Measurements from ENCODE around the gene GRAMD1A. TPM values are rescaled to one million over a fixed set of nuclear protein-coding genes. Genes with fewer than 3 reads are reported as not detected.
"Not testable (repeated sequence)": the region's sequence is repeated elsewhere in the genome, so short reads cannot be mapped to it uniquely, and the experiment has no call there.

Gene GRAMD1A
- total RNA-seq, 2 donors from 2014 or later = 90.8 to 94.9 TPM

GRCh38 chr19:35011737-35012682 lies 11.9 kb downstream of the GRAMD1A start:
- Histone ChIP-seq H3K27me3 (no peaks in the 10 kb centered on the region), H3K27ac (peak overlapping the region in 1 of 4 donors; percentile 30), H3K4me1 (peaks cover 29% of the 10 kb centered on the region), H3K4me3 (no peak overlapping the region), H3K36me3 (replicated peaks in 1 of 2; ENCODE audit: insufficient read depth in 1 of 2, low read depth in 2 of 2) (peaks cover 8 to 22% of the 10 kb centered on the region in 2 donors), H3K9me3 (no peaks in the 10 kb centered on the region)
- intact Hi-C loops (cut with DNase I) = loop anchor here (2.0 kb wide), 1 partner anchor 37 kb away; no protein-coding TSS in a partner anchor
- no peak for DNase-seq
- 81 to 87% methylated on average over 6 to 18 of the region's 18 CpGs for WGBS, 2 donors
- TF ChIP-seq POLR2A (IDR thresholded peaks at IDR 0.05) (no peak), CTCF (IDR thresholded peaks at IDR 0.05) (no peak)
- ATAC-seq = no peak

- whole genome bisulfite sequencing, 2 donors = 55 to 56% methylated on average over 31 to 32 of the region's 32 CpGs
- no peaks in the 10 kb centered on the region for H3K27me3 ChIP-seq
- H3K4me1 ChIP-seq = peaks cover 17% of the 10 kb centered on the region
- no peaks in the 10 kb centered on the region for H3K9me3 ChIP-seq
- H3K36me3 ChIP-seq (replicated peaks in 1 of 2; ENCODE audit: insufficient read depth in 1 of 2, low read depth in 2 of 2) = peaks cover 8 to 22% of the 10 kb centered on the region in 2 donors
- H3K27ac ChIP-seq = peak overlapping the region in 1 of 4 donors; percentile 30
- intact Hi-C loops (cut with DNase I) = loop anchor here (2.0 kb wide), 1 partner anchor 38 kb away; no protein-coding TSS in a partner anchor
- peak; percentile 81 for ATAC-seq
- peak; percentile 75 to 79 (median 78) for DNase-seq
- peak; percentile 83 to 99 (median 95) for TF ChIP-seq CTCF (IDR thresholded peaks at IDR 0.05)
- TF ChIP-seq POLR2A (IDR thresholded peaks at IDR 0.05) = no peak
- H3K4me3 ChIP-seq = no peak overlapping the region
Observed at GRCh38 chr19:35013041-35013819, 13.1 kb downstream of the GRAMD1A start.

- intact Hi-C loops (cut with DNase I) = loop anchor here (2.0 kb wide), 1 partner anchor 39 kb away; no protein-coding TSS in a partner anchor
- no peak for ATAC-seq
- no peak overlapping the region for H3K4me3 ChIP-seq
- peaks cover 14% of the 10 kb centered on the region for H3K4me1 ChIP-seq
- WGBS, 2 donors = 75 to 93% methylated on average over 22 to 23 of the region's 23 CpGs
- no peak overlapping the region for H3K27ac ChIP-seq
- peak in 1 of 4 donors; percentile 43 for DNase-seq
- no peak for TF ChIP-seq CTCF (IDR thresholded peaks at IDR 0.05)
- H3K27me3 ChIP-seq = no peaks in the 10 kb centered on the region
- peaks cover 8 to 25% of the 10 kb centered on the region in 2 donors for H3K36me3 ChIP-seq (replicated peaks in 1 of 2; ENCODE audit: insufficient read depth in 1 of 2, low read depth in 2 of 2)
- no peaks in the 10 kb centered on the region for H3K9me3 ChIP-seq
Observed at GRCh38 chr19:35013820-35014754, 14.0 kb downstream of the GRAMD1A start.

- Histone ChIP-seq H3K4me1 (peaks cover 14% of the 10 kb centered on the region), H3K36me3 (replicated peaks in 1 of 2; ENCODE audit: insufficient read depth in 1 of 2, low read depth in 2 of 2) (peaks cover 13 to 28% of the 10 kb centered on the region in 2 donors)
- ATAC-seq; H3K27me3 ChIP-seq; H3K9me3 ChIP-seq; DNase-seq; H3K4me3 ChIP-seq; intact Hi-C loops (cut with DNase I); H3K27ac ChIP-seq: not testable (repeated sequence)
- WGBS, 2 donors = 80 to 86% methylated on average over 4 of the region's 4 CpGs
Observed at GRCh38 chr19:35014774-35015173, 14.7 kb downstream of the GRAMD1A start.

Data from body of pancreas (tissue), 4 donors.